ENCODE results near the gene CRYBA2. TPM values are rescaled to one million over a fixed set of nuclear protein-coding genes. Genes with fewer than 3 reads are reported as not detected.

CRYBA2 gene
- total RNA-seq, 1 experiment from 2014 or later = not detected

GRCh38 chr2:219034823-219035222 is 41.6 kb upstream of the CRYBA2 start:
- H3K4me3 Mint-ChIP-seq (ENCODE audit: unreplicated experiment) = no peak overlapping the region
- no peaks in the 10 kb centered on the region for H3K4me1 Mint-ChIP-seq (ENCODE audit: insufficient read depth, unreplicated experiment)
- no peak for TF ChIP-seq CTCF (IDR thresholded peaks at IDR 0.05; ENCODE audit: unreplicated experiment)
- DNase-seq (ENCODE audit: unreplicated experiment) = no peak
- H3K27me3 Mint-ChIP-seq (ENCODE audit: insufficient read depth, unreplicated experiment) = peaks cover 76% of the 10 kb centered on the region
- intact Hi-C loops (cut with micrococcal nuclease) = no loop called here
- POLR2A ChIA-PET = no interaction called here
- CTCF ChIA-PET = interaction anchor here (1.0 kb wide), 1 partner anchor 69 kb away, joined by 3 read pairs; no protein-coding TSS in a partner anchor
- no TSS peak for BruUV-seq (replicated peaks)
- H3K36me3 Mint-ChIP-seq (ENCODE audit: insufficient read depth, unreplicated experiment) = no peaks in the 10 kb centered on the region
- no peak overlapping the region for H3K27ac Mint-ChIP-seq (ENCODE audit: low read depth, unreplicated experiment)
- H3K9me3 Mint-ChIP-seq (ENCODE audit: unreplicated experiment) = no peaks in the 10 kb centered on the region

- Mint-ChIP-seq H3K36me3 (ENCODE audit: insufficient read depth, unreplicated experiment) (no peaks in the 10 kb centered on the region), H3K9me3 (ENCODE audit: unreplicated experiment) (no peaks in the 10 kb centered on the region), H3K27me3 (ENCODE audit: insufficient read depth, unreplicated experiment) (peaks cover 50% of the 10 kb centered on the region), H3K4me1 (ENCODE audit: insufficient read depth, unreplicated experiment) (no peaks in the 10 kb centered on the region), H3K4me3 (ENCODE audit: unreplicated experiment) (no peak overlapping the region), H3K27ac (ENCODE audit: low read depth, unreplicated experiment) (no peak overlapping the region)
- DNase-seq (ENCODE audit: unreplicated experiment) = no peak
- ChIA-PET CTCF (interaction anchor here (0.6 to 14.0 kb wide), 7 partner anchors 9 to 156 kb away, joined by 3 to 178 read pairs (median 7); partner anchors contain the start of gene CFAP65), POLR2A (no interaction called here)
- no TSS peak for BruUV-seq (replicated peaks)
- intact Hi-C loops (cut with micrococcal nuclease) = no loop called here
- TF ChIP-seq CTCF (IDR thresholded peaks at IDR 0.05; ENCODE audit: unreplicated experiment) = no peak
Observed at GRCh38 chr2:219032051-219032745, 39.0 kb upstream of the CRYBA2 start.

- Mint-ChIP-seq H3K4me3 (ENCODE audit: unreplicated experiment) (no peak overlapping the region), H3K9me3 (ENCODE audit: unreplicated experiment) (no peaks in the 10 kb centered on the region), H3K4me1 (ENCODE audit: insufficient read depth, unreplicated experiment) (no peaks in the 10 kb centered on the region), H3K27ac (ENCODE audit: low read depth, unreplicated experiment) (no peak overlapping the region), H3K36me3 (ENCODE audit: insufficient read depth, unreplicated experiment) (no peaks in the 10 kb centered on the region), H3K27me3 (ENCODE audit: insufficient read depth, unreplicated experiment) (peaks cover 46% of the 10 kb centered on the region)
- intact Hi-C loops (cut with micrococcal nuclease) = no loop called here
- CTCF ChIA-PET = interaction anchor here (0.5 to 14.0 kb wide), 18 partner anchors 9 to 290 kb away, joined by 3 to 178 read pairs (median 7); partner anchors contain the start of gene CFAP65
- no peak for DNase-seq (ENCODE audit: unreplicated experiment)
- no TSS peak for BruUV-seq (replicated peaks)
- no peak for TF ChIP-seq CTCF (IDR thresholded peaks at IDR 0.05; ENCODE audit: unreplicated experiment)
- POLR2A ChIA-PET = interaction anchor here (0.7 kb wide), 1 partner anchor 37 kb away, joined by 3 read pairs; no protein-coding TSS in a partner anchor
Observed at GRCh38 chr2:219031005-219031738, 38.0 kb upstream of the CRYBA2 start.
